HepG2 (cell line): ENCODE data around the gene SLC16A3. TPM values are rescaled to one million over a fixed set of nuclear protein-coding genes. Genes with fewer than 3 reads are reported as not detected.
A peak's percentile ranks its signal among the peaks of the same experiment; 100 is the strongest.

Experiments
- ARNT2 ChIP-seq: sonication (generic); formaldehyde crosslinking; IDR thresholded peaks from 2 replicates; pipeline ENCODE4 v1.8.0; 2022; ENCODE audit warnings: mild to moderate bottlenecking, low read depth, missing genetic modification reagents, moderate library complexity
- CEBPG ChIP-seq: IDR thresholded peaks from 2 replicates; pipeline ENCODE4 v1.6.1; 2016
- IRX3 ChIP-seq: sonication (generic); formaldehyde crosslinking; IDR thresholded peaks from 2 replicates; pipeline ENCODE4 v1.8.1; 2023; ENCODE audit warnings: mild to moderate bottlenecking, low read depth, missing genetic modification reagents, borderline replicate concordance
- LBX2 ChIP-seq: sonication (generic); formaldehyde crosslinking; IDR thresholded peaks from 2 replicates; pipeline ENCODE4 v1.5.0; 2020; ENCODE audit warnings: missing genetic modification reagents, mild to moderate bottlenecking, borderline replicate concordance
- MED13 ChIP-seq: sonication (generic); formaldehyde crosslinking; IDR thresholded peaks from 2 replicates; pipeline ENCODE4 v1.5.0; 2020; ENCODE audit warnings: missing genetic modification reagents
- MXI1 ChIP-seq: IDR thresholded peaks from 3 replicates; pipeline ENCODE4 v1.6.1; 2012; ENCODE audit warnings: low read depth, low read length, inconsistent platforms, borderline replicate concordance
- POLR2G ChIP-seq: fragments of 200-400 bp; formaldehyde crosslinking; IDR thresholded peaks from 2 replicates; pipeline ENCODE4 v1.6.1; 2018; ENCODE audit warnings: mild to moderate bottlenecking, low read depth, low read length, moderate library complexity
- UBTF ChIP-seq: sonication (generic); formaldehyde crosslinking; IDR thresholded peaks from 2 replicates; pipeline ENCODE4 v1.4.0; 2020; ENCODE audit warnings: mild to moderate bottlenecking, missing genetic modification reagents
- ZNF180 ChIP-seq: sonication (generic); formaldehyde crosslinking; IDR thresholded peaks from 2 replicates; pipeline ENCODE4 v1.4.0; 2020; ENCODE audit warnings: low read depth, missing genetic modification reagents, borderline replicate concordance
- ZNF232 ChIP-seq: sonication (generic); formaldehyde crosslinking; IDR thresholded peaks from 2 replicates; pipeline ENCODE4 v1.4.0; 2020; ENCODE audit warnings: missing genetic modification reagents, borderline replicate concordance
- ZNF251 ChIP-seq: sonication (generic); formaldehyde crosslinking; IDR thresholded peaks from 2 replicates; pipeline ENCODE4 v1.9.0; 2021; ENCODE audit warnings: mild to moderate bottlenecking, missing genetic modification reagents
- ZNF317 ChIP-seq: sonication (generic); formaldehyde crosslinking; IDR thresholded peaks from 2 replicates; pipeline ENCODE4 v1.5.0; 2020; ENCODE audit warnings: mild to moderate bottlenecking, missing genetic modification reagents
- ZNF549 ChIP-seq: sonication (generic); formaldehyde crosslinking; IDR thresholded peaks from 2 replicates; pipeline ENCODE4 v1.5.0; 2020; ENCODE audit warnings: missing genetic modification reagents
- ZNF556 ChIP-seq: sonication (generic); formaldehyde crosslinking; IDR thresholded peaks from 2 replicates; pipeline ENCODE4 v1.4.0; 2020; ENCODE audit warnings: mild to moderate bottlenecking, missing genetic modification reagents, borderline replicate concordance
- ZNF678 ChIP-seq: sonication (generic); formaldehyde crosslinking; IDR thresholded peaks from 2 replicates; pipeline ENCODE4 v1.4.0; 2020; ENCODE audit warnings: mild to moderate bottlenecking, missing genetic modification reagents
- ZNF773 ChIP-seq: sonication (generic); formaldehyde crosslinking; IDR thresholded peaks from 2 replicates; pipeline ENCODE4 v1.4.0; 2020; ENCODE audit warnings: missing genetic modification reagents, borderline replicate concordance
- ZSCAN31 ChIP-seq: sonication (generic); formaldehyde crosslinking; IDR thresholded peaks from 2 replicates; pipeline ENCODE4 v1.5.0; 2020; ENCODE audit warnings: low read depth, mild to moderate bottlenecking, missing genetic modification reagents
- polyA plus RNA-seq, 8 experiments: library from polyadenylated mRNA; depleted of rRNA in 3 of 8; stranded (reverse) in 7 of 8; unstranded in 1 of 8; fragments of >200 nt; fragmentation: Illumina TruSeq in 4 of 8; extraction: Trizol in 4 of 8; gene quantifications; 2 replicates each; pipeline versions ENCODE4 v1.2.1 to v1.2.3, GENCODE V29; 2011 to 2016; ENCODE audit warnings: low read depth in 4 of 8, missing spikeins in 1 of 8, mixed read lengths in 1 of 8; ENCODE audit not compliant: insufficient read depth in 1 of 8
- total RNA-seq, 5 experiments: library from RNA; depleted of rRNA; stranded (reverse); fragments of >200 nt; fragmentation: Illumina TruSeq; extraction: Trizol; gene quantifications; 2 replicates each; pipeline ENCODE4 v1.2.3, GENCODE V29; 2016; ENCODE audit warnings: low read depth in 1 of 5
- TF ChIP-seq, protein P1 (sequence below): sonication (generic); formaldehyde crosslinking; IDR thresholded peaks from 2 replicates; pipeline ENCODE4 v1.5.0; 2020; ENCODE audit warnings: missing genetic modification reagents
- TF ChIP-seq, protein P2 (sequence below): sonication (generic); formaldehyde crosslinking; IDR thresholded peaks from 2 replicates; pipeline ENCODE4 v1.8.0; 2022; ENCODE audit warnings: mild to moderate bottlenecking, missing genetic modification reagents; ENCODE audit not compliant: insufficient replicate concordance

SLC16A3 gene
- total and polyA plus RNA-seq, 2 of the 13 experiments (the other 11 are each of a cell fraction or from before 2014, with no cell fraction given): 242 to 349 TPM

DNA sequence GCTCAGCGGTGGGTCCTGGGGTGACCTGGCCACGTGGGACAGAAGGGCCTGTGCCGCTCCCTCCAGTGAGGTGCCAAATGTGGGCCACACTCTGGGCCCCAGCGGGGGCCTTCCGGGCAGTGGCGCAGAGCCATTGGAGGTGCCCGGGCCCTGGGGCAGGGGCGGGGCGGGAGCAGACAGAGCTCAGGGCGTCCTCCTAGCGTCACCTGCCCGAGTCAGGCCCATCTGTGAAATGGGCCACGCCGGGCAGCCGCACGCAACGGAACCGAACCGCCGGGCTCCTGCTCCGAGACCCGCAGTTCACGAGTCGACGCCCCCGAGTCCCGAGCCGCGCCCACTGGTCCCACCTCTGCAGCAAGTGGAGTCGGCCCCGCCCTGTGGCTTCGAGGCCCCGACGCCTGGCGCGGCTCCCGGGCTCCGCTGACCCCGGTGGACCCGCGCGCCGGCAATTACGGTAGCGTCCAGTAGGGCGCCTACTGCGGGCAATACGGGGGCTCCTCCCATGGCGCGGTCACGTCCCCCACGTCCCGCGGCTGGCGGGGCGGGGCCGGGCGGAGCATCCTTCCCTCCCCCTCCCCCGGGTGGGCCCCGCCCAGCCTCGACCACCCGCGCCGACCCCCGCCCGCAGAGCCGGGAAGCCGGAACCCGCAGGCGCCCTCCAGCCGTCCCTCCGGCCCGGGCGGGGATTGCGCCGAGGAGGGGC lies 1.9 kb downstream of the SLC16A3 start (continued):
- peak; percentile 98 for TF ChIP-seq ZNF251
- TF ChIP-seq UBTF (CRISPR knock-in tag): peak; percentile 76; the same call in 1 of the 2 replicates
- peak; percentile 99 for TF ChIP-seq ZNF232 (CRISPR knock-in tag)
- peak; percentile 95 for TF ChIP-seq ARNT2 (CRISPR knock-in tag)
- TF ChIP-seq ZNF773 (CRISPR knock-in tag): peak; percentile 97
- peak; percentile 57 for TF ChIP-seq CEBPG (CRISPR knock-in tag)
- peak; percentile 96 for TF ChIP-seq IRX3 (CRISPR knock-in tag)
- peak; percentile 82 for TF ChIP-seq ZNF549
- TF ChIP-seq POLR2G: peak; percentile 33
- peak; percentile 96 for TF ChIP-seq ZNF556
- TF ChIP-seq ZNF180 (CRISPR knock-in tag): no peak
- peak; percentile 98 for TF ChIP-seq ZSCAN31 (CRISPR knock-in tag)
- no peak; the same call in 2 of the 3 replicates for TF ChIP-seq MXI1
- TF ChIP-seq, protein P1, sequence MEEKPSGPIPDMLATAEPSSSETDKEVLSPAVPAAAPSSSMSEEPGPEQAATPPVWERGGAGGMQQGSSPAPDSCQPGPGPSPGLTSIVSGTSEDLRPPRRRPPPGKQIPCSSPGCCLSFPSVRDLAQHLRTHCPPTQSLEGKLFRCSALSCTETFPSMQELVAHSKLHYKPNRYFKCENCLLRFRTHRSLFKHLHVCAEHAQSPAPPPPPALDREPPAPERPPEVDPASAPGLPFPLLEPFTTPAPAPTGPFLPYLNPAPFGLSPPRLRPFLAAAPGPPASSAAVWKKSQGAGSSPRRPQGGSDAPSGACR (CRISPR knock-in tag): peak; percentile 85; the same call in 1 of the 2 replicates
- peak; percentile 77 for TF ChIP-seq ZNF317
- TF ChIP-seq ZNF678 (CRISPR knock-in tag): peak; percentile 98; the same call in 1 of the 2 replicates
- TF ChIP-seq, protein P2, sequence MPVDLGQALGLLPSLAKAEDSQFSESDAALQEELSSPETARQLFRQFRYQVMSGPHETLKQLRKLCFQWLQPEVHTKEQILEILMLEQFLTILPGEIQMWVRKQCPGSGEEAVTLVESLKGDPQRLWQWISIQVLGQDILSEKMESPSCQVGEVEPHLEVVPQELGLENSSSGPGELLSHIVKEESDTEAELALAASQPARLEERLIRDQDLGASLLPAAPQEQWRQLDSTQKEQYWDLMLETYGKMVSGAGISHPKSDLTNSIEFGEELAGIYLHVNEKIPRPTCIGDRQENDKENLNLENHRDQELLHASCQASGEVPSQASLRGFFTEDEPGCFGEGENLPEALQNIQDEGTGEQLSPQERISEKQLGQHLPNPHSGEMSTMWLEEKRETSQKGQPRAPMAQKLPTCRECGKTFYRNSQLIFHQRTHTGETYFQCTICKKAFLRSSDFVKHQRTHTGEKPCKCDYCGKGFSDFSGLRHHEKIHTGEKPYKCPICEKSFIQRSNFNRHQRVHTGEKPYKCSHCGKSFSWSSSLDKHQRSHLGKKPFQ (CRISPR knock-in tag): peak; percentile 68
- peak; percentile 96 for TF ChIP-seq MED13
- TF ChIP-seq LBX2 (CRISPR knock-in tag): peak; percentile 92; the same call in 1 of the 2 replicates
